ENCODE measurements around the gene PKHD1.
"Not testable (repeated sequence)": the region's sequence is repeated elsewhere in the genome, so short reads cannot be mapped to it uniquely, and the experiment has no call there.

PKHD1 gene

DNA sequence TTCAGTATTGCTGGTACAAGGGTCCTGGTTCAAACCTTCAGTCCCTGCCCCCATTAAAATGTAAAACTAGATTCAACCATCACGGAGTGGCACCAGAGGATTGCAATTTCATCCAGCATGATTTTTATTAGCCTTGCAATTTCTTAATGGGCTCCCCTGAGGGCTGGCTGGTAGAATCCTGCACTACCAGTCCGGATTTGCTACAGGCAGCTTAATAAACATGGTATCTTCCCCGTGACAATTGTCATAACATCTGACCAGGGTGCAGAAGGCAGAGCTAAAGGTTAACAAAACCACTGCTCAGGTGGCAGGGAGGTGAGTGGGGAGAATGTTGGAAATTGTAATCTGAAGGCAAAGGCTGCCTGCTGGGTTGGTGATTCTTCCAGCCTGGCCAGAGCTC lies 94.5 kb downstream of the PKHD1 start:
- no peak for DNase-seq (ENCODE audit: low read depth)

DNA sequence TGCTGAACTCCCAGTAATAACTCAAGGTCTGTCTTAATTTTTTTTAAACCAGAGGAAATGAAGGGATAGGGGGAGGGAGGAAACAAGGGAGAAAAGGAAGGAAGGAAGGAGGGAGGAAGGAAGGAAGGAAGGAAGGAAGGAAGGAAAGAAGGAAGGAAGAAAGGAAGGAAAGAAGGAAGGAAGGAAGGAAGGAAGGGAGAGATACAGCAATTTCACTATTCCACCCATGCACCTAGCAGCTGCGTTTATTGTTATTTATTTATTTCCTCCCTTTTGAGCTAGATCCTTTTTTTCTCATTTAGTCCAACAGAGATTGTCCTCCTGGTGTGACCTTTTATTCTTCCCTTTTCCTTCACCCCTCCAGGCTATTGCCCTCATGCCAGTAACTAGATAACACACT lies 97.6 kb downstream of the PKHD1 start:
- no peak for DNase-seq (ENCODE audit: low read depth)

DNA sequence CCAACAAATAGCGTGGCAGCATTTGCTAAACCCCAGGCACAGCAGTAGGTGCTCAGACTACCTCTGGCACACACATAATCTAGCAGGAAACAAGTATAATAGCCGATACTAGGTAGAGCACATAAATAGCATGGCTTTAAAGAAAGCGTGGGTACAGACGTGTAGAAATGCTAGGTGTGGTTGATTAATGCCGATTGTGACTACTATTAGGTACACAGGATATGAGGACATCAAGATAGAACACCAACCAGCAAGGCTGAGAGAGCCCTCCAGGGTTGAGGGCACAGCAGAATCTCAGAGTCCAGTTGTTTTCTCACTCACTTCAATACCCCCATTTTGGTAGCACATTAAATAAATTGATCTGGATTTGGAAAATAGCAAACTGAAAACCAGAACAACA lies 100.5 kb downstream of the PKHD1 start:
- DNase-seq (ENCODE audit: low read depth) = no peak

DNA sequence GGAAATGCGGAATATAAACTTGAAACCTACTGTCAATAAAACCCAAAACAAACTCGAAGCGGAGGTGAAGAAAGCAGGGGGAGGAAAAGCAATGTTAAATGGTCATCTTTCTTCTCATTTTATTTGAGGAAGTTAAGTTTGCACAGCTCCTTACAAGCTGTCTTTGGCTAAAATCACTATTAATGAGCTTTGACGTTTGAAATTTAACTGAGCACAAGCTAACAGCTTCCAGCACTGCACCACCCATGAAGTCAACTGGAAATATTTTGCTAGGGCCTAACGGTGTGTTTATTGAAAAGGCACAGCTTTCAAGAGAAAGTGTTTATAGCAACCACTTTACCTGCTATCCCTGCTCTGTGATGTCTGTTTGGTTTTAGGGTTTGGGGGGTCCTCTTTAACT lies 103.8 kb downstream of the PKHD1 start:
- DNase-seq (ENCODE audit: low read depth) = no peak

DNA sequence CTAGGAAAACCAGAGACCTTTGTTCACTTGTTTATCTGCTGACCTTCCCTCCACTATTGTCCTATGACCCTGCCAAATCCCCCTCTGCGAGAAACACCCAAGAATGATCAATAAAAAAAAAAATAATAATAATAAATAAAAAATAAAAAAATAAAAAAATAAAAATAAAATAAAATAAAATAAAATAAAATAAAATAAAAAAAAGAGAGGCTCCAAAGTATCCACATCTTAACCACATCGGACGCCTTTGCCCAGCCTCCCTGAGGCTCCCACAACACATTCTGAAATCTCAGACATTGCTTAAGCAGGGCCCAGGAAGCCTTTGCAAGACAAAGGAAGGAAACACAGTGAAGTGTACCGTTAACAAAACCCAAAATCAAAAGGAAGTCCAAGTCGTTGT lies 104.7 kb downstream of the PKHD1 start:
- not testable (repeated sequence) for DNase-seq (ENCODE audit: low read depth)

DNA sequence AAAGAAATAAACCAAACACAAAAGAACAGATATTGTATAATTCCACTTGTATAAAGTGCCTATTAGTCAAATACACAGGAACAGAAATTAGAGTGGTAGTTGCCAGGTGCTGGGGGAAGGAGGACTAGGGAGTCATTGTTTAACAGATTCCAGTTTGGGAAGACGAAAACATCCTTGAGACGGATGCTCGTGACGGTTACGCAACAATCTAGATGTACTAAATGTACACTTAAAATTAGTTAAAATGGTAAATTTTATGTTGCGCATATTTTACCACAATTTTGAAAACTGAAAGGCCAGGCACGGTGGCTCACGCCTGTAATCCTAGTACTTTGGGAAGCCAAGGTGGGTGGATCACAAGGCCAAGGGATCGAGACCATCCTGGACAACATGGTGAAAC lies 111.0 kb downstream of the PKHD1 start:
- DNase-seq (ENCODE audit: low read depth) = no peak

DNA sequence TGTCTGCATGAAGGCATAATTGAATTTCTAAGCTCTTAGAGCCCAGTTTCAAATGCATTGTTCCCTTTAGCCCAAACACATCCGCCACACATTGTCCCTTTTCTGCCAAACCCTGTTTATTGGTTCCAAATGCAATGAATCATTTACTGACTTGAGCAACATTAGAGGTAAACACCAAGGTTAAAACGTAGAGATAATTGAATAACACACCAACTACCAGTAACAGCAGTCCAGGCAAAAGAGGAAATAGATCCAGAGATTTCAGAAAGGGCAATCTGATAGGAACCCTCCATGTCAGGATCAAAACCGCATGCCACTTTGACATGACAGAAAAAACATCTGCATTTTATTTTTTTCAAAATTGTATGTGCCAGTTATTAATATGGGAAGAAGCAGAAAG lies 114.8 kb downstream of the PKHD1 start:
- no peak for DNase-seq (ENCODE audit: low read depth)

DNA sequence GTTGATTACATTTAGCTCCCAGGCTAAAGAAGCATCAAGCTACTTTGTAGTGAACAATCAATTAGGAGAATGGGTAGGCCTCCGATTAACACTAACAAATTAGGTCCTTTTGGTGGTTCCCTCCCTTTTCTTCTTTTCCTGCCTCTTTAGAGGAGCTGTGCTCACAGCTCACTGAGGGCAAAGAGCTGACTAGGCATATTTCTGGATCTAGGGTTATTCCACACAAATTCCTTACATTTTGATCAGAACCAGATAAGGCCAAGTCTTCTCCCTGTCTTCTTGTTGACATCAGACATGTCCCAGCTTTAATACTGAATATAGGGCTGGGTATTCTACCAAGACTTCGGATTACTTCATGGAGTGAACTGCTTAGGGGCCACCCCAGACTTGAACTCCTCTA lies 119.1 kb downstream of the PKHD1 start:
- no peak for DNase-seq (ENCODE audit: low read depth)

DNA sequence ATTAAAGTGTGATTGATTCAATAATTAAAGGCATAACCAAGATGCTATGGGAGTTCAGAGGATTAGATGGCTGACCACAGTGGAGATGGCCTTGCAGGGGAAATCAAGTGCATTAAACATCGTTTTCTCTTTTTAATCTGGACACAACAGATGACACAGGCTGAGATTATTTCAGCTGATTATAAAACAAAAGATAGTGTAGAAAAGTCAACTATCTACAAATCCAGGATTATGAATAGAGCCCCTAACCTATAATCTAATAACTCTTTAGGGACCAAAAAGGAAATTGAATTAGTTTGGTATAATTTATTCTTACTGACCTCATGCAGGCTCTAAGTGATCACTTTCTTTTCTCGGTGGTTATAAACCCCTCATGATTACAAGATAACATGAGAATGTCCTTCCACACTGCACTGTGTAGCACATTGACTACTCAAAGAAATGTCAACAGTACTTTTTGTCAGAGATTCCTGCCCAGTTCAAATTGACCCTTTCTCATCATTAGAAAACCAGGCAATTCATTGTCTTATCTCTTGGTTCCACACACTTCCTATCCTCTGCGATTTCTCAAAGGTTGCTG lies 122.1 kb downstream of the PKHD1 start:
- DNase-seq (ENCODE audit: low read depth) = no peak

DNA sequence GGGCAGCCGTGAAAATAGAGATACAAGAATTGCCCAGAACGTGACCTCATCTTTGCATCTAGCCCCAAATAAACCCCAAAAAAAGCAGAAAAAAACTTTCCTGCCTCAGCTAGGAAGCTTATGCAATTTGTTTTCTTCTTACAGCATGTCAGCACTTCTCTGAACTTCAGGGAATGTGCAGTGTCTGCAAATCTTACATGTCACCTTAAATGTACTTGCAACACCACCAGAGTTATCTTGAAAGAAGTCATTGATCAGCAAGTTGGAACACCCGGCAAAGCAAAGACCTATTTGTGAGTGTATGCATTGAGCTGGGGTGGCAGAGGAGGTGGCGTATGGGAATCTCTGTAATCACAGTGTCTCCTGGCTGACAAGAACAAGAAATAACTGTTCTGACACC lies 123.4 kb downstream of the PKHD1 start:
- DNase-seq (ENCODE audit: low read depth) = no peak

DNA sequence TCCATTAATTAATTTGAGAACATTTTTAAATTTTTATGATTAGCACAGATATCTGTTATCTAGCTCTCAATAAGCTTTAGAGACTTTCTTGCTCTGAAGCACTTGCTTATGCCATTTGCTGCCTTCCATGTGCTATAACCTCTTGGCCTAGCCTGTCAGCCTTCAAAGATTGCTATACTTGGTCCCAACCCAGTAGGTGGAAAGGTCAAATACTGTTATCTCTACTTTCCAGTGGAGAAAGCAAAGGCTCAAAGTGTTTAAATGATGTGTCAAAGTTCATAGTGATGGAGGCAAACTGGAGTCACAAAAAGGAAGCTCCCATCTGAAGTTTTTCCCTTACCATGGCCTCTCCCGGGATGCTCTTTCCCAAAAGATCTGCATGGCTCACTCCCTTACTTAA lies 125.1 kb downstream of the PKHD1 start:
- DNase-seq (ENCODE audit: low read depth) = no peak

DNA sequence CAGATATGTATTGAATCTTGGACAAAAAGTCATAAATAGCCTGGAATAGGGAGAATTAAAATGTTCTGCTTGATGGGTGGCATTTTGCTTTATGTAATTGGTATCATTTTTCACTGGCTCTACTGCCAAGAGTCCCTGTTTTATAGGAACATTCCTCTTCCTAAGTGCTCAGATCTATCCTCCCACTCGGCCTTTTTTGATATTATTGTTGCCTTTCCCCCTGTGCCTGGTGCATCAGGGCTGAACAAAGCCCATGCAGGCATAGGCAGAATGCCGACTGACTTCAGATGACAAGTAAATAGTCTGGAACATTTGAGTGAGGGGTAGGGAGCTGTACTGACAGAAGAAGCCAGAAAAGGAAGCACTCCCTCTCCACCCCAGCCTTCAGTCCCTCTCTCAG lies 127.0 kb downstream of the PKHD1 start:
- DNase-seq (ENCODE audit: low read depth) = no peak

DNA sequence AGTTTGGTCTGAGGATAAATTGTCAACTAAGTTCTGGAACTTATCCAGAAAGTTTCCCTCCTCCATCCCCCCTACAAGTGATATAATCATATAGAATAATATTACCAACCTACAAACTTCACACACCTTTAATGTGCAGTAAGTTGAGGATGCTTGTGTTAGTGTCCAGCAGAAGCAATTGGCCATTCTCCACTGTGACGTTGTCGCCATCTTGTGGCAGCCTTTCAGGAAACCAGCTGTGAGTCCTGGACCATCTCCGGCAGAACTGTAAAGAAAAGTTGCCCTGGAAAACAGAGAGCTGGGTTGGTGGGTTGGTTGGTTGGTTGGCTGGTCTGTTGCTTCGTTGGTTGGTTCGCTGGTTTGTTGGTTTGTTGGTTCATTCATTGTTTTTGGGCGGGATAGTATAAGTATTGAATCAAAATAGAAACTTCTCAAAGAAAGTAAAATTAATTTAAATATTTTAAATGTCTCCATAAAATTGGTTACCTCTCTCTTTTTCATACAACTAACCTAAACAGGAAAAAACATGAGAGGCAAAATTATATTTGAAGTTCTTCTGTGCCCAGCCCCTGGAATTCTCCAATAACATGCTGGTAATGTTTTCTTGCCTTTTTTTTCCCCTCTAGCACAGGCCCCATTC lies 127.5 kb downstream of the PKHD1 start:
- DNase-seq (ENCODE audit: low read depth) = no peak

DNA sequence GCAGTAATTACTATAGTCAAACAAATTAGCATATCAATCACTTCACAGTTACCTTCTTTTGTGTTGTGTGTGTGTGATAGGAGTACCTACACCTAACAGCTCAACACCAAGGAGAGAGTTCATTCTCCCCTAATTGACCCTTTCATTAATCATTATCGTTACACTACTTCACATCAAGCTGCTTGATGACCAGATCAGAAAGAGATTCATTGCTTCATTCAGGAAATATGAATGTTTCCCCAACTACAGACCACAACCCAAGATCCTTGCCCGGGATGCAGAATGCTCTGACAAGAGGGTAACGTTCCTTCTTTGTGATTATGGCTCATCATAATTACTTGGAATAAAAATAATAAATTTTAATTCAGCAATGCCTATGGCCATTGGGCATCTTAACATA lies 132.7 kb downstream of the PKHD1 start:
- no peak for DNase-seq (ENCODE audit: low read depth)

DNA sequence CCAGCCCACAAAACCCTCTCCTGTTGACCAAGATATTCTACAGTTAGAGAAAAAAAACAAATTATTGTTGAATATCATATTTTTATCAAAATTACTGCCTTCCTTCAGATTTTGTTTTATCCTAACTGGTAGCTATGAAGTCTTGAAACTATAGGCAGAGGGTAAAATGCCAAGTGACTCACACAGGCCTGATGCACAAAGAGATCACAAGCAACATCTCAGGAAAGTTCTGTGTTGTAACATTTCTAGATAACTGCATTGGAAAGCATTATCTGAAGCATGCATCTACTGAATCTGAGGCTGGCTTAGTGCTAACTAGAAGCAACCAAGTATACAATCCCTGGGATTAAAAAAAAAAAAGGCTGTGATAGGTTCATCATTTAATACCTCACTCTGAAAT lies 134.2 kb downstream of the PKHD1 start:
- no peak for DNase-seq (ENCODE audit: low read depth)

DNA sequence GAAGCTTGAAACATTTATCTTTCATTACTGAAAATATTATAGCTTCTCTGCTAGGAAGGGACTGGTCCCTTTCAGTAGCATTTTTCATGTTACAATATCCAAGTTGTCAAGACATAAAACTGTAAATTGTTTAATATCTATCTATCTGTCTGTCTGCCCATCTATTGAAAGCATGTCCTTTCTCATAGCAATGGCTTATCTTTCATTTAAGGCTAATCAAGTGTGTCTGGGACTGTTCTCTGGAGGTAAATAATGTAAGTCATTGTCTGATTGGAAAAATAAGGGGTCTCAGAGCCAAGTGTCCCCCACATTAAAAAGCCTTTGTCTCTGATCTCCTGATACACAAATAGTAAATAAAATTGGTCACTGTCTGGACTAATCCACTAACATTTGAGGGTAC lies 135.5 kb downstream of the PKHD1 start:
- no peak for DNase-seq (ENCODE audit: low read depth)

DNA sequence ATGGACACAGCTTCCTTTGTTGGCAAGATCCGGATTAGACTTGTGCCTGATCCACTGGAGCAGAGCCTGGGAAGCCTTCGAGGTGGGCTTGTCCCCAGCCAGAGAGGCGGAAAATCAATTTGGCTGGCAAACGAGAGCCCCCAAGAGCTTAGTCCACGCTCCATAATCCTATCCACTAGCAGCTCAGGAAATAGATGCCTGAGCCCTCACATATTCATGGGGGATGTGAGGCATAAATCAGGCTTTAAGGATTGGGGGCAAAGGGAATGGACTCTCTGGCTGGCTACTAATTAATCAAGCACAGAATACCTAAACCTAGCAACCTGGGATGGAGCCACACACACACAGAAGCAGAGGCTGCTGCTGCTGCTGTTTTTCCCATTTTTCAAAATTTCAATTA lies 137.9 kb downstream of the PKHD1 start:
- DNase-seq (ENCODE audit: low read depth) = no peak

DNA sequence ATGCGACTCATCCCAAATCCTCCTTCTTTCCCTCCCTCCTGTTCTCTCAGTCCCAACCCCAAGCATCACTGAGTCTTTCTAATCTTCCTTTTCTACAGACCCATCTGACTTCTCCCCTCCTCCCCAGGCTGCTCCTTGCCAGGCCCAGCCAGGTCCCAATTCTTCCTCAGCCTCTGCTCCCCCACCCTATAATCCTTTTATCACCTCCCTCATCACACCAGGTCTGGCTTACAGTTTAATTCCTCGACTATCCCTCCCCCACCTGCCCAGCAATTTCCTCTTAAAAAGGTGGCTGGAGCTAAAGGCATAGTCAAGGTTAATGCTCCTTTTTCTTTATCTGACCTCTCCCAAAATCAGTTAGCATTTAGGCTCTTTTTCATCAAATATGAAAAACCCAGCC lies 147.7 kb downstream of the PKHD1 start:
- not testable (repeated sequence) for DNase-seq (ENCODE audit: low read depth)

DNA sequence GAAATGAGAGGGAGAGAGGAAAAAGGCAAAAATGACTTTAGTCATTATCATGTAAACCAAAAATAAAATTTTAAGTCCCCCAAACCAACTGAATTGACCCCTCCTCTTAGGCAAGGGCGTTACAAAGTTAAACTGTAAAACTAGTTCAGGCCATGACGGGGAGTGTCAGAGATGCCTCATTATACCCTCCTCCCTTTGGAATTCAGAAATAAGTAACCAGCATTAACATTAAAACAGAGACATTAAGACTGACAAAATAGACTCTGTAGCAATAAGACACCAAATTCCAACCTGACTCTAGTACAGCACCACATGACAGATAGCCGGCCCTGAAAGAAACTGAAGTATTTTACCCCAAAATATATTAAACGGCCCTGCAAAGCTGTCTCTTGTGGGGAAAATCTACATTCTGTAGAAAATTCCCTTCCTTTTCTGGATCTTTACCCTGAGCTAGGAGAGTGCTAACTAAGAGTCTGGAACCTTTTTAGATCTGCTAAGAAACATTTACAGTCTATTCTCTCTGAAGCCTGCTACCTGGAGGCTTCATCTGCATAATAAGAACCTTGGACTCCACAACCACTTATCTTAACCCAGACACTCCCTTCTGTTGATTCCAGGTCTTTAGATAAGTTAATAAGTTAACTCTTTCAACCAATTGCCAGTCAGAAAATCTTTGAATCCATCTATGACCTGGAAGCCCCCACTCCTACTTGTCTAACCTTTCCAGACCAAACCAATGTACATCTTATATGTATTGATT lies 150.7 kb downstream of the PKHD1 start:
- no peak for DNase-seq (ENCODE audit: low read depth)

DNA sequence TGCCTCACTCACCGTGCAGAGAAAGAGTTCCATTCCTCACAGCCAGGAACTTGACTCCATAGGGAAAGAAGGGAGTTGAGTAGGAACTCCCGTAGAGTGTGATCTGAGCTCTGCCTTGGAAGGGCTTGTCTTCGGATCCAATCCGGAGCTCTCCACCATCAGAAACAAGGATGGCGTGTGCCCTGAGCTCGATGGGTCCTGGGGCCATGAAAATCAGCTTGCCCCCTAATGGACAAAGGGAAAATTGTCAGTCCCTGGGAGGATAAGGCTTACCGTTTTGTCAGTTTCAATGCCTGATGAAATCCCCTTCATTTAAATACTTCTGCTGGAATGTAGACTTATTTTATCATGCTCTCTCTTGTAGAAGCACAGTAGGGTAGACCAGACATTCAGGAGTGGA lies 153.3 kb downstream of the PKHD1 start:
- DNase-seq (ENCODE audit: low read depth) = no peak

DNA sequence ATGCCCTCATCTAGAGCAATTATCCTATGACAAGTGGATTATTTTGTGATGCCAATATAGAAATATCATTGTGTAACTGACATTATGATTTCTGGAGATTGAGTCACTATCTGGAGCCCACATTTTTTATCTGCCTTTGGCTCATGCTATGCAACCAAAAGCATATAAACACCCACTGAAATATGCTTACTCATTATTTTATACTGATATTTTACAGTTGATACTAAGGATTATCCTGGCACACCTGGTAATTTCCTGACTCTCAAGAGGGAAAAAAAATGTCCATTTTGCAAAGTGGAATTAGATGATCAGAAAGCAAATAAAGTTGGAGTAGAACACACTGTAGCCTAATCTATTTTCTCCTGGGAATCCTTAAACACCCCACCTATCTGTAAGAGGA lies 154.5 kb downstream of the PKHD1 start:
- no peak for DNase-seq (ENCODE audit: low read depth)

DNA sequence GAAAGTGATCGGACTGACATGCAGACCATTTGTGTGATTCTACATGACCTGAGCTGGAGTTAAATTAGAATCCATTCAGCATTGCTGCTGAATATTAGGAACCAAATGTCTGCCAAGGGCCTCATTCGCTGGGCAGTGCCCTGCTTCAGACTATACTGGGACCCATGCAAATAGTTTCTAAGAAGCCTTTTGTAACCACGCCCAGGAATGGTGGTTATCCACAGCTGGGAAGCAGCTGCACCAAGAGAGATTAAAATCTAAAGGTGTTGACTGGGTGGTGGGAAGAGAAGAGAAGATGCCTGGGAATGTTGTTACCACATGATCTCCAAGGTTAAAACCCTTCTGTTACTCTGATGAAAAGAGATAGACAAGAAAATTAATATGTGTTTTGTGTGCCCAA lies 156.8 kb downstream of the PKHD1 start:
- no peak for DNase-seq (ENCODE audit: low read depth)

DNA sequence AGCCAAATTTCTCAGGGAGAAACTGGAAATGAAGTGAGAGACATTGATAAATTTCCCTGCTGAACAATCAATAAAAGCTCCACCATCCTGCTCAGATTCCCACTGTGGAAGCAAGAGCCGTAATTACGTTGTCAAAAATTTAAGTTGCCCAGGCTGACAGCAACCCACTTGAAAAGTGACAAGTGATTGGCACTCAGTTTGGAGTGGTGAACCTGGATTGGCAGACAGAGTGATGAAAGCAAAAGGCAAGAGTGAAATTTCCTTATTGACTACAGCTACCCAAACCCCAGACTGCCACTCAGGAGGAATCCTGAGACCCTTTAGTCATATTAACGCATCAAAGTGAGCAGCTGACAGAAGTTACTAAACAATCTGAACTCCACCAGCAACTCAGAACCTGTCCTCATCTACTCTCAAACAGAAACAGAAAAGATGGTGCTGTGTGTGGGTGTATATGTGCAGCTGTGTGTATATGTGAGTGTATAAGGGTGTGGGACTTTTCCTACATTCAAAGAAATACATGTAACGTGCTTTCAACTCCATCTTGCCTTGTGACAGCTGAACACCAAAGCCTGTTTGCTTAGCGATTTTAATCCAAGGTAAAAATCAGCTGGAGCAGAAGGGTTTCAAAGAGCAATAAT lies 157.4 kb downstream of the PKHD1 start:
- DNase-seq (ENCODE audit: low read depth) = no peak
